Measurements from ENCODE around the gene OPCML.

GRCh38 chr11:133508468-133508867, 23.8 kb downstream of the OPCML start:
- TF ChIP-seq CTCF (IDR thresholded peaks at IDR 0.05; ENCODE audit: low read depth, low read length, poor library complexity, severe bottlenecking): no peak
- TF ChIP-seq EZH2phosphoT487 (IDR thresholded peaks at IDR 0.05; ENCODE audit: borderline replicate concordance, low read length): no peak

Data from DOHH2 (cell line).